Fibroblast of the conjunctiva (primary cell): ENCODE measurements around the gene TBC1D5.
"Not testable (repeated sequence)": the region's sequence is repeated elsewhere in the genome, so short reads cannot be mapped to it uniquely, and the experiment has no call there.

Experiments used
- DNase-seq: peaks from one replicate; pipeline ENCODE4 v3.0.0-alpha.2; 2010; ENCODE audit warnings: low read depth

Gene TBC1D5

GRCh38 chr3:17749705-17750293 lies 7.4 kb upstream of the TBC1D5 start:
- DNase-seq = no peak

- DNase-seq = no peak
Measured at GRCh38 chr3:17749281-17749680, 6.8 kb upstream of the TBC1D5 start.

GRCh38 chr3:17747890-17748247 lies 5.4 kb upstream of the TBC1D5 start:
- DNase-seq = no peak

- DNase-seq = no peak
Measured at GRCh38 chr3:17747174-17747889, 4.9 kb upstream of the TBC1D5 start.

DNA sequence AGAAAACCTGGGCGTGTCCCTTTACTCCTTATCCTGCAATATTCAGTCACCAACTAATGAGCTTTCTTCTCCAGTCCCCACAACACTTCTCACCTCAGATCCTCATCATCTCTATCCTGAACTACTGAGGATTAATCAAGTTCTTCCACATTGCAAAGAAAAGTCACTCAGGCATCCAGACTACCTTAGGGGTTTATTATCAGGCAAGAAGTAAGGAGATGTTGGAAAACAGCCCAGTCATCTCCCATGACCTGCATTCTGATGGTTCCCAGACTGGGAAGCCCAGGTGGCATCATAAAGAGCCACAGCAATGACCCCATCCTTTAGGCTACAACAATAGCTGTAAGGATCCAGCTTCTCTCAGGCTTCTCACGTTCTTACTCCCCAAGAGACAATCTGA lies 3.5 kb upstream of the TBC1D5 start:
- DNase-seq = no peak

GRCh38 chr3:17745301-17745700 lies 2.9 kb upstream of the TBC1D5 start:
- no peak for DNase-seq

DNA sequence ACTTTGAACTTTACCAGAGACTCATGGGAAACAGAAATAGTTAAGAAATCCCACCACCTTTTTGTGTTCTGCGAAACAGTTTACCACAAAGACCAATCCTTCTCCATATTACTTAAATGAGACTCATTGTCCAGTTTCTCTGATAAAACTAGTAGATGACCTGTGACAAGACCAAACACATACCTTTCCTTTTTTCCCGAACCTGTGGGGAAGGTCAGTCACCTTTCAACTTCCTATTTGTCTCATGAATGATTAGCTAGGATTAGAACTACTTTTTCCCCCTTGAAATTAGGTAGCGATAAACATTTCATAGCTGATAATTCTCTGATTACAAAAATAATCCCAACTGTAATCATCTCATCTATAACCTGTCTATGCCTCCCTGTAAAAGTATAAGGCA lies 2.3 kb upstream of the TBC1D5 start:
- no peak for DNase-seq

GRCh38 chr3:17743658-17743995 lies 1.2 kb upstream of the TBC1D5 start:
- no peak for DNase-seq

DNA sequence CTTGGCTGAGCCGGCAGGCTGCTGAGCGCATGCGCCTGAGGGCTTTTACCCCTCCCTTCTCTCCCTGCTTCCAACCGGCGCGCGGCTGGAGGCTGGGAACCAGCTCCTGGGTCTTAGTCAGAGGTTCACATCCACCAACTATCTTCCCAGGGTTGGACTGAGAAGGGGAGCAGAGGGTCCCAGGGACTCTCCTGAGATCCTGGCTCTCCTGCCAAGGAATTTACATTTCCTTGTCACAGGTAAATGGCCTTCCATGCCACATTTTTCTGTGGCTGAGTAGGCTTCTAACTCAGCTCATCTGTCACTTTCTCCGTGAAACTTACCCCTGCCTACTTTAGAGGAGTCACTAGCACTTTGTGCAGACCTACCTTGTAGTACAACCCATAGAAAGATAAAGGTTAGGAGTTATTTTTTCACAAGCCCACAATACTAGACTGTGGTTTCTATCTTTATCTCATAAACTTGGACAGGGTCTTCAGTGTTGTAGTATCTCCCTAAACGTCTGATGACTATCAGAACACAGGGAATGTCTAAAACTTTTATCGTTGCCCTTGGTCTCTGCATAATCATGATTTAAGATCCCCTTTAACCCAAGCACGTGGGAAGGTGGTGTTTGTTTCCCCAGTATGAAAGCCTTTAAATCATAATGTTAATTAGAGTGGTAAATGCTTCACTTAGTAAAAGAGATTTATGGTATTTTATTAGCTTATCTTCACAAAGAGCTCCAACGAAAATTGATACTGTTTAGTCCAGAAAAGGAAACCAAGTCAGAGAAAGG lies 638 bp upstream of the TBC1D5 start:
- DNase-seq = no peak

- DNase-seq = no peak
Measured at GRCh38 chr3:17741621-17742101, 770 bp downstream of the TBC1D5 start.

DNA sequence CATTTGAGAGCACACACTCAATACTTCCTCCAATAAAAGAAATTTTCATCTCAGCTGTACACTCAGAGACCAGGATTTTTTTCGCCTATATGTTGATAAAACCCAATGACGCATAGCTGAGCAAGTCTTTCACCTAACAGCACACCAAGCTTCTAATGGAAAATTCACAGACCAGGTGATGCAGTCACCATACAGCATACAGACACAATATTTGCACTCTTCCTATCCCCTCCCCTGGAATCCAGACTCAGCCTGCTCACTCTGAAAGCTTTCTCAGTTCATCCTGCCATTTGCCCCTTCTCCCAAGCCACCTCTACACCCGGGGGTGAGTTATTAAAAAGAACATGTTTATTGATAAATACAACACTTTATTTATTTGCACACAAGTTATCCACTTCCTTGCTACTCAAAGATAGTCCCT lies 1.7 kb downstream of the TBC1D5 start:
- DNase-seq = no peak

DNA sequence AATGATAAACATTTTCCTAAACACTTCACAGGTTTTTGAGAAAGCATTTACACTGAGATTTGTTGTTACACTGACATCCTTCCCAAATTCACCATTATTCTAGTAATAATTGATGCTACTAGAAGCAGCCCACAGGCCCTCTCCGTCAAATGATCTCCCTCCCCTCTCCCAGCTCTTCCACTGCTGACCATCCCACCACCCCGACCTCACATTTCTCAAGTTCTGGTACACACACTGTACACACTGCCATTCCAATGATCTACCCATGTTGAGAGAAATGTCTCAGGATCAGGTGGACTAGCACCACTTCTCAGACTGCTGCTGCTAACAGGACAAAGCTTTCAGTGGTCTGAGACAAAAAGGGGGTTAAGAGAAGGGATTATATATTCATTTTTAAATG lies 3.5 kb downstream of the TBC1D5 start:
- DNase-seq = no peak

DNA sequence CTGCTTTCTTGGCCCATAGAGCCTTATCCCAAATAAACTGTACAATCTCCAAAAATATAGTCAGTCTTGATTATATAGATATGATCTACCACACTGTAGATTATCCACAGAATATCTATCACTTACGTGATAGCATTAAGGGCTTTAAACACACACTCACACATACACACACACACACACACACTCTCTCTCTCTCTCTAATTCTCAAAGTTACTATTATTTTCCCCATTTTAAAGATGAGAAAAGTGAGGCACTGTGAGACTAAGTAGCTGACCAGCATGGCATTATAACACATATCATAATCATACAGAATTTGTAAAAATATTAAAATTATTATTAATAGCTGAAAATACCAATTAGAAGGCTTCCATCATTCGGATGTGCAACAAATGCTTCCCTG lies 4.2 kb downstream of the TBC1D5 start:
- DNase-seq = no peak

DNA sequence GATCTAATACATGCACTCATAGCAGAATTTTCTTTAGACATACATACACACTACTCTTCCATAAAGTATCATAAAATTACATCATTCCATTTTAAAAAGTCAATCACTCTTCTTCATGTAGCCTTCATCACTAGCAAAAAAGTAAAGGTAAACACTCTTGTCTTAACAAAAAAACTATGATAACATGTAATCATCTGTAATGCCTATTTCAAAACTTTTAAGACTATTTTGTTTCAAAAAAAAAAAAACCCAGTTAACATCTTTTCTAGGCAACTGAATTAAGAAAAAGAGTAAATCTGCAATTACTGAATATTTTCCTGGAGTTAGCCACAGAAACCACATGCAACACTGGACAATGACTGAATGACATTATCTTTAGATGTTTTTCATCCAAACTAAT lies 4.8 kb downstream of the TBC1D5 start:
- no peak for DNase-seq

- not testable (repeated sequence) for DNase-seq
Measured at GRCh38 chr3:17735362-17735761, 7.1 kb downstream of the TBC1D5 start.

DNA sequence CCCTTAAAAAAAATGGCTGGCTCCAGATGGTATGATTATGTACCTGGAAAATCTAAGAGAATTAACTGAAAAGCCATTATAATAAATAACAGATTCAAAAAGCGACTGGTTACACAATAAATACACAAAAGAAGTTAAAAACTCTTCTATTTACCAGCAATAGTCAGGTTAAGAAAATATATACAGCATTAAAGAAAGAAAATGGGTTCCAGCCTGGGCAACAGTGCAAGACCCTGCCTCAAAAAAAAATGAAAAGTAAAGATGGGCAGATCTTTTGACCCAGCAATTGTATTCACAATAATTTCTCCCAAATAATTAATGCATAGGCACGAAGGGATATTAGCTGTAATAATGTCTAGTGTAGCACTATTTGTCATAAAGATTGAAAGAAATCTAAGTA lies 8.7 kb downstream of the TBC1D5 start:
- no peak for DNase-seq

- DNase-seq = no peak
Measured at GRCh38 chr3:17733215-17733614, 9.2 kb downstream of the TBC1D5 start.

- no peak for DNase-seq
Measured at GRCh38 chr3:17730318-17730967, 12.0 kb downstream of the TBC1D5 start.

DNA sequence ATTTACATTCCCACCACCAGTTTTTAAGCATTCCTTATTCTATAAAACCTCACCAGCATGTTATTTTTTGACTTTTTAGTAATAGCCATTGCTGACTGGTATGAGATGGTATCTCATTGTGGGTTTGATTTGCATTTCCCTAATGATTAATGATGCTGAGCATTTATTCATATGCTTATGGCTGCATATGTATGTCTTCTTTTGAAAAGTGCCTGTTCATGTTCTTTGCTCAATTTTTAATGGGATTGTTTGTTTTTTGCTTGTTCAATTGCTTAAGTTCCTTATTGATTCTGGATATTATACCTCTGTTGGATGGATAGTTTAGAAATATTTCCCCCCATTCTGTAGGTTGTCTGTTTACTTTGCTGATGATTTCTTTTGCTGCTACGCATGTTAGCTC lies 16.1 kb downstream of the TBC1D5 start:
- no peak for DNase-seq

- DNase-seq = not testable (repeated sequence)
Measured at GRCh38 chr3:17725844-17726243, 16.6 kb downstream of the TBC1D5 start.

GRCh38 chr3:17724948-17725347 lies 17.5 kb downstream of the TBC1D5 start:
- no peak for DNase-seq

DNA sequence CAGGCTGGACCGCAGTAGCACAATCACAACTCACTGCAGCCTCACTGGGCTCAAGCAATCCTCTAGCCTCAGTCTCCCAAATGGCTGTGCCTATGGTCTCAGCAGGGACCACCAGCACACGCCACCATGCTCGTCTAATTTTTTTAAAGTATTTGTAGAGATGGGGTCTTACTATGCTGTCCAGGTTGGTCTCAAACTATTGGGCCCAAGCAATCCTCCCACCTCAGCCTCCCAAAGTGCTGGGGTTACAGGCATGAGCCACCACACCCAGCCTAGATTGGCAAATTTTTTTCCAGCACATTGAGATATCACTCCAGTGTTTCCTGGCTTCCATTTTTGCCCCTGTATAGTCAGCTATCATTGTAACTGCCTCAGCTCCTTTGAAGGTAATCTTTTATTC lies 18.3 kb downstream of the TBC1D5 start:
- no peak for DNase-seq

- no peak for DNase-seq
Measured at GRCh38 chr3:17717411-17717810, 25.0 kb downstream of the TBC1D5 start.
